Liver (tissue), 3 donors: ENCODE results near the gene IFT122.

Experiments used
- GABPA ChIP-seq, 2 donors: IDR thresholded peaks in 1 of 2; conservative IDR thresholded peaks in 1 of 2; 2 replicates each; pipeline ENCODE4 v1.6.1; 2016; ENCODE audit warnings: antibody characterized with exemption in 2 of 2, mild to moderate bottlenecking in 1 of 2, moderate library complexity in 1 of 2
- MAX ChIP-seq: IDR thresholded peaks from 2 replicates; pipeline ENCODE4 v1.6.1; 2016; ENCODE audit warnings: antibody characterized with exemption
- TF ChIP-seq, protein P1 (sequence below): fragments of 150-350 bp; IDR thresholded peaks from 2 replicates; pipeline ENCODE4 v1.5.1; 2017; ENCODE audit warnings: improper control_type of control experiment, low read depth, low read length; ENCODE audit not compliant: missing input control
- TF ChIP-seq, protein P2 (sequence below): IDR thresholded peaks from 2 replicates; pipeline ENCODE4 v1.6.1; 2016; ENCODE audit warnings: antibody characterized with exemption
- donor health status: healthy.
- donor health status: healthy.

- TF ChIP-seq GABPA (IDR thresholded peaks at IDR 0.05 in 1 of 2, conservative IDR thresholded peaks at IDR 0.05 in 1 of 2) (no peak), MAX (no peak)
- TF ChIP-seq, protein P1, sequence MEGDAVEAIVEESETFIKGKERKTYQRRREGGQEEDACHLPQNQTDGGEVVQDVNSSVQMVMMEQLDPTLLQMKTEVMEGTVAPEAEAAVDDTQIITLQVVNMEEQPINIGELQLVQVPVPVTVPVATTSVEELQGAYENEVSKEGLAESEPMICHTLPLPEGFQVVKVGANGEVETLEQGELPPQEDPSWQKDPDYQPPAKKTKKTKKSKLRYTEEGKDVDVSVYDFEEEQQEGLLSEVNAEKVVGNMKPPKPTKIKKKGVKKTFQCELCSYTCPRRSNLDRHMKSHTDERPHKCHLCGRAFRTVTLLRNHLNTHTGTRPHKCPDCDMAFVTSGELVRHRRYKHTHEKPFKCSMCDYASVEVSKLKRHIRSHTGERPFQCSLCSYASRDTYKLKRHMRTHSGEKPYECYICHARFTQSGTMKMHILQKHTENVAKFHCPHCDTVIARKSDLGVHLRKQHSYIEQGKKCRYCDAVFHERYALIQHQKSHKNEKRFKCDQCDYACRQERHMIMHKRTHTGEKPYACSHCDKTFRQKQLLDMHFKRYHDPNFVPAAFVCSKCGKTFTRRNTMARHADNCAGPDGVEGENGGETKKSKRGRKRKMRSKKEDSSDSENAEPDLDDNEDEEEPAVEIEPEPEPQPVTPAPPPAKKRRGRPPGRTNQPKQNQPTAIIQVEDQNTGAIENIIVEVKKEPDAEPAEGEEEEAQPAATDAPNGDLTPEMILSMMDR = no peak
- TF ChIP-seq, protein P2, sequence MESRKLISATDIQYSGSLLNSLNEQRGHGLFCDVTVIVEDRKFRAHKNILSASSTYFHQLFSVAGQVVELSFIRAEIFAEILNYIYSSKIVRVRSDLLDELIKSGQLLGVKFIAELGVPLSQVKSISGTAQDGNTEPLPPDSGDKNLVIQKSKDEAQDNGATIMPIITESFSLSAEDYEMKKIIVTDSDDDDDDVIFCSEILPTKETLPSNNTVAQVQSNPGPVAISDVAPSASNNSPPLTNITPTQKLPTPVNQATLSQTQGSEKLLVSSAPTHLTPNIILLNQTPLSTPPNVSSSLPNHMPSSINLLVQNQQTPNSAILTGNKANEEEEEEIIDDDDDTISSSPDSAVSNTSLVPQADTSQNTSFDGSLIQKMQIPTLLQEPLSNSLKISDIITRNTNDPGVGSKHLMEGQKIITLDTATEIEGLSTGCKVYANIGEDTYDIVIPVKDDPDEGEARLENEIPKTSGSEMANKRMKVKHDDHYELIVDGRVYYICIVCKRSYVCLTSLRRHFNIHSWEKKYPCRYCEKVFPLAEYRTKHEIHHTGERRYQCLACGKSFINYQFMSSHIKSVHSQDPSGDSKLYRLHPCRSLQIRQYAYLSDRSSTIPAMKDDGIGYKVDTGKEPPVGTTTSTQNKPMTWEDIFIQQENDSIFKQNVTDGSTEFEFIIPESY = no peak
These were observed 24.2 kb upstream of the IFT122 start for GRCh38 chr3:129415830-129416229.
